ENCODE measurements around the gene LRRD1. TPM values are rescaled to one million over a fixed set of nuclear protein-coding genes. Genes with fewer than 3 reads are reported as not detected.
"Not testable (repeated sequence)": the region's sequence is repeated elsewhere in the genome, so short reads cannot be mapped to it uniquely, and the experiment has no call there.

Gene LRRD1
- total RNA-seq, 2 experiments from 2014 or later = not detected

GRCh38 chr7:92108821-92109220, 70.1 kb downstream of the LRRD1 start:
- Mint-ChIP-seq H3K4me3 (no peak overlapping the region), H3K4me1 (ENCODE audit: low read depth) (no peaks in the 10 kb centered on the region), H3K9me3 (no peaks in the 10 kb centered on the region), H3K27me3 (ENCODE audit: low read depth) (no peaks in the 10 kb centered on the region), H3K27ac (no peak overlapping the region), H3K36me3 (ENCODE audit: low read depth) (peaks cover 2% of the 10 kb centered on the region)
- intact Hi-C loops (cut with micrococcal nuclease) = no loop called here
- CTCF ChIA-PET = interaction anchor here (0.7 to 1.4 kb wide), 3 partner anchors 8 to 26 kb away, joined by 3 read pairs; partner anchors contain the start of gene CYP51A1
- no peak for DNase-seq

GRCh38 chr7:92102862-92103261, 76.1 kb downstream of the LRRD1 start:
- H3K4me3 Mint-ChIP-seq; DNase-seq; H3K36me3 Mint-ChIP-seq (ENCODE audit: low read depth); intact Hi-C loops (cut with micrococcal nuclease); H3K27me3 Mint-ChIP-seq (ENCODE audit: low read depth); H3K4me1 Mint-ChIP-seq (ENCODE audit: low read depth); H3K9me3 Mint-ChIP-seq; H3K27ac Mint-ChIP-seq; CTCF ChIA-PET: not testable (repeated sequence)

DNA sequence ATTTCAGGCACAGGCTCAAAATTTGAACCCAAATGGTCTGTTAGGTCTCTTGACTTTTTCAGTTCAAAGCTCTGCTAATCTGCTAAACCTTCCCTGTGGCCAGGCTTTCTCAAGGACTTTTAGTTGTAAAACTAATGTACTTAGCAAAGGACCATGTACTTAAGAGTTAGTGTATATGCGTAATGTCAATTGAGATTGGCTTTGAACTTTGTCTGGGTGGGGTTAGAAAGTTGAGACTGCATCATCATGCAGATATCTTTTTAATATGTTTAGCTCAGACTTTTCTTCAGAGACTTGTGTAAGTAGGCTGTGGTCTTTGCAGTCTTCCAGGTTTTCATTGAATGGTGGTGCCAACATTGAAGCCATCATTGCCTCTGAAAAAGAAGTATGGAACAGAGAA, 78.4 kb downstream of the LRRD1 start:
- Mint-ChIP-seq H3K27me3 (ENCODE audit: low read depth) (no peaks in the 10 kb centered on the region), H3K4me3 (no peak overlapping the region), H3K27ac (no peak overlapping the region), H3K36me3 (ENCODE audit: low read depth) (peaks cover 10% of the 10 kb centered on the region), H3K9me3 (no peaks in the 10 kb centered on the region), H3K4me1 (ENCODE audit: low read depth) (no peaks in the 10 kb centered on the region)
- CTCF ChIA-PET = interaction anchor here (0.6 kb wide), 1 partner anchor 8 kb away, joined by 3 read pairs; no protein-coding TSS in a partner anchor
- intact Hi-C loops (cut with micrococcal nuclease) = no loop called here
- DNase-seq = no peak

DNA sequence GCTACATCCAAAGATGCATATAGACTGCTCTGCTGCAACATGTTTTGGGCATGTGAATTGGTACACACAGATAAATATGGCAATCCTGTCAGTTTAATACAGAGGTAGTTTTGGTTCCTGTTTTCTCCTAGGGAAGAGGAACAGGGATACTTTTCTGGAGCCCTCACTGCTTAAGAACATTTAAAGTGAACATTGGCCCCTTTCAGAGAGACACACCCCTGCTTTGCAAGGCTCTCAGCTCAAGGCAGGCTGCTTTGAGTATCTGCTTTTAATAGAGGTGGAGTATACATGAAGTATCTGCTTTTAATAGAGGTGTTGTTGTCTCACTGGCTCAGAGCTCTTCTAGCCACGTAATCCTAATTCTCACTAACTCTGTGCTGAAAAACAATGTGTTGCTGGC, 83.6 kb downstream of the LRRD1 start:
- peaks cover 15% of the 10 kb centered on the region for H3K36me3 Mint-ChIP-seq (ENCODE audit: low read depth)
- intact Hi-C loops (cut with micrococcal nuclease) = no loop called here
- no peak overlapping the region for H3K4me3 Mint-ChIP-seq
- CTCF ChIA-PET = no interaction called here
- H3K9me3 Mint-ChIP-seq = no peaks in the 10 kb centered on the region
- no peaks in the 10 kb centered on the region for H3K4me1 Mint-ChIP-seq (ENCODE audit: low read depth)
- H3K27me3 Mint-ChIP-seq (ENCODE audit: low read depth) = no peaks in the 10 kb centered on the region
- no peak for DNase-seq
- H3K27ac Mint-ChIP-seq = no peak overlapping the region

Small RNA genes lying within 50 kb of the gene (microRNA-seq; reads per million reads assigned to microRNA genes)
- gene MIR1285-1 (ENCODE audit: borderline microRNAs expressed, borderline replicate concordance) = not detected

Other genes with a start within 250 kb of the LRRD1 start
- 10 to 100 TPM; 20.0 to 26.2 TPM for gene AKAP9, start 238.3 kb downstream of the LRRD1 start, total RNA-seq
- 10 to 100 TPM; 52.8 to 55.5 TPM for gene CYP51A1, start 44.7 kb downstream of the LRRD1 start, total RNA-seq
- 10 to 100 TPM; 21.5 to 27.9 TPM for gene KRIT1, start 66.8 kb upstream of the LRRD1 start, total RNA-seq
- gene ANKIB1, start 66.8 kb upstream of the LRRD1 start, total RNA-seq = 10 to 100 TPM; 37.9 to 38.4 TPM

All from activated naive CD4-positive, alpha-beta T cell treated with anti-CD3 and anti-CD28 coated beads for 36 hours (primary cell).